HepG2 (cell line): ENCODE measurements around the gene SS18L1. TPM values are rescaled to one million over a fixed set of nuclear protein-coding genes. Genes with fewer than 3 reads are reported as not detected.
A peak's percentile ranks its signal among the peaks of the same experiment; 100 is the strongest.

Experiments
- AHR ChIP-seq: IDR thresholded peaks from 2 replicates; pipeline ENCODE4 v1.6.1; 2018; ENCODE audit warnings: missing genetic modification reagents, missing compliant biosample characterization
- ATF7-NPFF ChIP-seq: sonication (generic); formaldehyde crosslinking; IDR thresholded peaks from 2 replicates; pipeline ENCODE4 v1.8.1; 2023; ENCODE audit warnings: mild to moderate bottlenecking, low read depth, missing genetic modification reagents, moderate library complexity
- E2F1 ChIP-seq: sonication (generic); formaldehyde crosslinking; IDR thresholded peaks from 2 replicates; pipeline ENCODE4 v1.5.0; 2020; ENCODE audit warnings: missing genetic modification reagents
- MAZ ChIP-seq, 2 experiments: sonication (generic) in 1 of 2; formaldehyde crosslinking in 1 of 2; IDR thresholded peaks; 2 replicates each; pipeline versions ENCODE4 v1.5.0 to v1.6.1; 2012 to 2020; ENCODE audit warnings: low read depth in 2 of 2, mild to moderate bottlenecking in 2 of 2, borderline replicate concordance in 1 of 2, improper control_type of control experiment in 1 of 2, low read length in 1 of 2, missing genetic modification reagents in 1 of 2, moderate library complexity in 1 of 2
- NKX3-1 ChIP-seq: sonication (generic); formaldehyde crosslinking; IDR thresholded peaks from 2 replicates; pipeline ENCODE4 v1.5.0; 2020; ENCODE audit warnings: missing genetic modification reagents
- NR0B2 ChIP-seq: sonication (generic); formaldehyde crosslinking; IDR thresholded peaks from 2 replicates; pipeline ENCODE4 v1.4.0; 2020; ENCODE audit warnings: mild to moderate bottlenecking, missing genetic modification reagents
- POLR2A ChIP-seq, 2 experiments: IDR thresholded peaks; 2 replicates each; pipeline ENCODE4 v1.6.1; 2011; ENCODE audit warnings: low read depth in 2 of 2, low read length in 2 of 2, mild to moderate bottlenecking in 1 of 2, moderate library complexity in 1 of 2; ENCODE audit not compliant: insufficient read depth in 1 of 2
- RBM39 ChIP-seq: fragments of 200-400 bp; formaldehyde crosslinking; IDR thresholded peaks from one replicate; pipeline ENCODE4 v1.6.1; 2018; ENCODE audit warnings: antibody characterized with exemption, mild to moderate bottlenecking, low read depth, low read length; ENCODE audit not compliant: poor library complexity, severe bottlenecking
- SALL1 ChIP-seq: sonication (generic); formaldehyde crosslinking; IDR thresholded peaks from 2 replicates; pipeline ENCODE4 v1.8.0; 2022; ENCODE audit warnings: mild to moderate bottlenecking, missing genetic modification reagents
- SP4 ChIP-seq: sonication (generic); formaldehyde crosslinking; IDR thresholded peaks from 2 replicates; pipeline ENCODE4 v1.8.1; 2023; ENCODE audit warnings: mild to moderate bottlenecking, missing genetic modification reagents
- ZBTB8A ChIP-seq: sonication (generic); formaldehyde crosslinking; IDR thresholded peaks from 2 replicates; pipeline ENCODE4 v1.4.0; 2020; ENCODE audit warnings: mild to moderate bottlenecking, low read depth, missing genetic modification reagents, borderline replicate concordance
- ZFP37 ChIP-seq: sonication (generic); formaldehyde crosslinking; IDR thresholded peaks from 2 replicates; pipeline ENCODE4 v1.4.0; 2020; ENCODE audit warnings: missing genetic modification reagents, borderline replicate concordance
- ZNF281 ChIP-seq: sonication (generic); formaldehyde crosslinking; IDR thresholded peaks from 2 replicates; pipeline ENCODE4 v1.4.0; 2020; ENCODE audit warnings: missing genetic modification reagents, borderline replicate concordance
- ZNF33B ChIP-seq: sonication (generic); formaldehyde crosslinking; IDR thresholded peaks from 2 replicates; pipeline ENCODE4 v1.5.1; 2020; ENCODE audit warnings: mild to moderate bottlenecking, missing genetic modification reagents
- ZNF501 ChIP-seq: sonication (generic); formaldehyde crosslinking; IDR thresholded peaks from 2 replicates; pipeline ENCODE4 v1.5.1; 2020; ENCODE audit warnings: mild to moderate bottlenecking, moderate library complexity, missing genetic modification reagents
- ZNF605 ChIP-seq: sonication (generic); formaldehyde crosslinking; IDR thresholded peaks from 2 replicates; pipeline ENCODE4 v1.8.0; 2022; ENCODE audit warnings: mild to moderate bottlenecking, missing genetic modification reagents
- ZNF639 ChIP-seq: conservative IDR thresholded peaks from 2 replicates; pipeline ENCODE4 v1.6.1; 2018; ENCODE audit warnings: missing genetic modification reagents
- ZNF749 ChIP-seq: sonication (generic); formaldehyde crosslinking; IDR thresholded peaks from 2 replicates; pipeline ENCODE4 v1.8.0; 2022; ENCODE audit warnings: mild to moderate bottlenecking, missing genetic modification reagents, moderate library complexity, borderline replicate concordance
- ZNF775 ChIP-seq: sonication (generic); formaldehyde crosslinking; IDR thresholded peaks from 2 replicates; pipeline ENCODE4 v1.4.0; 2020; ENCODE audit warnings: missing genetic modification reagents, mild to moderate bottlenecking, moderate library complexity, borderline replicate concordance
- polyA plus RNA-seq, 8 experiments: library from polyadenylated mRNA; depleted of rRNA in 3 of 8; stranded (reverse) in 7 of 8; unstranded in 1 of 8; fragments of >200 nt; fragmentation: Illumina TruSeq in 4 of 8; extraction: Trizol in 4 of 8; gene quantifications; 2 replicates each; pipeline versions ENCODE4 v1.2.1 to v1.2.3, GENCODE V29; 2011 to 2016; ENCODE audit warnings: low read depth in 4 of 8, missing spikeins in 1 of 8, mixed read lengths in 1 of 8; ENCODE audit not compliant: insufficient read depth in 1 of 8
- total RNA-seq, 5 experiments: library from RNA; depleted of rRNA; stranded (reverse); fragments of >200 nt; fragmentation: Illumina TruSeq; extraction: Trizol; gene quantifications; 2 replicates each; pipeline ENCODE4 v1.2.3, GENCODE V29; 2016; ENCODE audit warnings: low read depth in 1 of 5
- TF ChIP-seq, protein P1 (sequence below): sonication (generic); formaldehyde crosslinking; IDR thresholded peaks from 2 replicates; pipeline ENCODE4 v1.5.0; 2020; ENCODE audit warnings: mild to moderate bottlenecking, missing genetic modification reagents, borderline replicate concordance

The SS18L1 gene
- total and polyA plus RNA-seq, 2 of the 13 experiments (the other 11 are each of a cell fraction or from before 2014, with no cell fraction given) = 17.8 to 27.6 TPM

- TF ChIP-seq ZNF639 (CRISPR knock-in tag) (peak; percentile 53; the same call in 1 of the 2 replicates), SALL1 (CRISPR knock-in tag) (peak; percentile 75), ZNF775 (no peak), E2F1 (CRISPR knock-in tag) (no peak), NKX3-1 (CRISPR knock-in tag) (no peak), ZNF749 (CRISPR knock-in tag) (no peak), ZNF33B (CRISPR knock-in tag) (no peak), MAZ (IDR thresholded peaks at IDR 0.05; ENCODE audit: borderline replicate concordance, low read depth, low read length) (no peak), MAZ (CRISPR knock-in tag; IDR thresholded peaks at IDR 0.05; ENCODE audit: low read depth) (no peak), AHR (peak; percentile 71; the same call in 1 of the 2 replicates), SP4 (CRISPR knock-in tag) (no peak), ZNF501 (CRISPR knock-in tag) (peak; percentile 78), ZNF281 (CRISPR knock-in tag) (no peak), RBM39 (peak; percentile 47), NR0B2 (CRISPR knock-in tag) (peak; percentile 86; the same call in 1 of the 2 replicates), ZFP37 (0 out of 2 replicates have a peak, but pooled peaks have one; percentile 38), ATF7-NPFF (CRISPR knock-in tag) (peak; percentile 43; the same call in 1 of the 2 replicates), ZBTB8A (CRISPR knock-in tag) (no peak), ZNF605 (CRISPR knock-in tag) (peak; percentile 62; the same call in 1 of the 2 replicates), POLR2A (IDR thresholded peaks at IDR 0.05; ENCODE audit: insufficient read depth in 1 of 2, low read depth in 2 of 2, low read length in 2 of 2) (peak in 1 of 2 experiments; percentile 67; a peak in 2 of 4 replicates)
- TF ChIP-seq, protein P1, sequence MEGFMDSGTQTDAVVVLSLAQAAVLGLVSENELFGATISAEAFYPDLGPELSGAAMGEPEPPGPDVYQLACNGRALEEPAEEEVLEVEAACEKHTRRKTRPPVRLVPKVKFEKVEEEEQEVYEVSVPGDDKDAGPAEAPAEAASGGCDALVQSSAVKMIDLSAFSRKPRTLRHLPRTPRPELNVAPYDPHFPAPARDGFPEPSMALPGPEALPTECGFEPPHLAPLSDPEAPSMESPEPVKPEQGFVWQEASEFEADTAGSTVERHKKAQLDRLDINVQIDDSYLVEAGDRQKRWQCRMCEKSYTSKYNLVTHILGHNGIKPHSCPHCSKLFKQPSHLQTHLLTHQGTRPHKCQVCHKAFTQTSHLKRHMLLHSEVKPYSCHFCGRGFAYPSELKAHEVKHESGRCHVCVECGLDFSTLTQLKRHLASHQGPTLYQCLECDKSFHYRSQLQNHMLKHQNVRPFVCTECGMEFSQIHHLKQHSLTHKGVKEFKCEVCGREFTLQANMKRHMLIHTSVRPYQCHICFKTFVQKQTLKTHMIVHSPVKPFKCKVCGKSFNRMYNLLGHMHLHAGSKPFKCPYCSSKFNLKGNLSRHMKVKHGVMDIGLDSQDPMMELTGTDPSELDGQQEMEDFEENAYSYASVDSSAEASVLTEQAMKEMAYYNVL (CRISPR knock-in tag) = peak; percentile 59; the same call in 1 of the 2 replicates
Measured at GRCh38 chr20:62146019-62146755, 2.6 kb downstream of the SS18L1 start (continued).
